ENCODE results near the gene SOSTDC1. TPM values are rescaled to one million over a fixed set of nuclear protein-coding genes. Genes with fewer than 3 reads are reported as not detected.
"Not testable (repeated sequence)": the region's sequence is repeated elsewhere in the genome, so short reads cannot be mapped to it uniquely, and the experiment has no call there.

The SOSTDC1 gene
- 10 to 100 TPM; 45.8 to 58.9 (median 47.4) TPM for polyA plus RNA-seq (ENCODE audit: insufficient read length in 3 of 3)
- long read RNA-seq, donor 1, transcript SOSTDC1-201 (2 exons, 1,869 nt): major isoform, 19 of 19 reads
- long read RNA-seq, donor 1, partial matches to known transcripts: 0 of 19 reads
- long read RNA-seq, donor 1, other reads (novel, unspliced or antisense): 0 of 19 reads
- long read RNA-seq, donor 2, transcript SOSTDC1-201 (2 exons, 1,869 nt): major isoform, 13 of 27 reads
- long read RNA-seq, donor 2, partial matches to known transcripts: 14 of 27 reads
- long read RNA-seq, donor 2, other reads (novel, unspliced or antisense): 0 of 27 reads
- long read RNA-seq, donor 3, transcript SOSTDC1-201 (2 exons, 1,869 nt): major isoform, 27 of 27 reads
- long read RNA-seq, donor 3, partial matches to known transcripts: 0 of 27 reads
- long read RNA-seq, donor 3, other reads (novel, unspliced or antisense): 0 of 27 reads
- long read RNA-seq, donor 4, transcript SOSTDC1-201 (2 exons, 1,869 nt): major isoform, 16 of 16 reads
- long read RNA-seq, donor 4, partial matches to known transcripts: 0 of 16 reads
- long read RNA-seq, donor 4, other reads (novel, unspliced or antisense): 0 of 16 reads
- long read RNA-seq, donor 5: 0 reads
- long read RNA-seq, donor 6, transcript SOSTDC1-201 (2 exons, 1,869 nt): major isoform, 14 of 29 reads
- long read RNA-seq, donor 6, partial matches to known transcripts: 15 of 29 reads
- long read RNA-seq, donor 6, other reads (novel, unspliced or antisense): 0 of 29 reads
- long read RNA-seq, donor 7, transcript SOSTDC1-201 (2 exons, 1,869 nt): major isoform, 29 of 29 reads
- long read RNA-seq, donor 7, partial matches to known transcripts: 0 of 29 reads
- long read RNA-seq, donor 7, other reads (novel, unspliced or antisense): 0 of 29 reads
- long read RNA-seq, donor 8: 0 reads
- long read RNA-seq, donor 9, transcript SOSTDC1-201 (2 exons, 1,869 nt): major isoform, 17 of 17 reads
- long read RNA-seq, donor 9, partial matches to known transcripts: 0 of 17 reads
- long read RNA-seq, donor 9, other reads (novel, unspliced or antisense): 0 of 17 reads
- long read RNA-seq, donor 10, transcript SOSTDC1-201 (2 exons, 1,869 nt): major isoform, 18 of 18 reads
- long read RNA-seq, donor 10, partial matches to known transcripts: 0 of 18 reads
- long read RNA-seq, donor 10, other reads (novel, unspliced or antisense): 0 of 18 reads
- long read RNA-seq, donor 11, transcript SOSTDC1-201 (2 exons, 1,869 nt): major isoform, 12 of 12 reads
- long read RNA-seq, donor 11, partial matches to known transcripts: 0 of 12 reads
- long read RNA-seq, donor 11, other reads (novel, unspliced or antisense): 0 of 12 reads
- long read RNA-seq, donor 12, transcript SOSTDC1-201 (2 exons, 1,869 nt): major isoform, 13 of 13 reads
- long read RNA-seq, donor 12, partial matches to known transcripts: 0 of 13 reads
- long read RNA-seq, donor 12, other reads (novel, unspliced or antisense): 0 of 13 reads
- long read RNA-seq, donor 13: 0 reads
- long read RNA-seq, donor 14, transcript SOSTDC1-201 (2 exons, 1,869 nt): major isoform, 20 of 20 reads
- long read RNA-seq, donor 14, partial matches to known transcripts: 0 of 20 reads
- long read RNA-seq, donor 14, other reads (novel, unspliced or antisense): 0 of 20 reads
- long read RNA-seq, donor 15, transcript SOSTDC1-201 (2 exons, 1,869 nt): major isoform, 12 of 12 reads
- long read RNA-seq, donor 15, partial matches to known transcripts: 0 of 12 reads
- long read RNA-seq, donor 15, other reads (novel, unspliced or antisense): 0 of 12 reads
- long read RNA-seq, donor 16, transcript SOSTDC1-201 (2 exons, 1,869 nt): major isoform, 30 of 30 reads
- long read RNA-seq, donor 16, partial matches to known transcripts: 0 of 30 reads
- long read RNA-seq, donor 16, other reads (novel, unspliced or antisense): 0 of 30 reads

- peak in 7 of 11 donors; percentile 23 to 72 (median 47) for DNase-seq (ENCODE audit: extremely low read depth in 1 of 11, low read depth in 9 of 11, low spot score in 4 of 11)
These were observed at the start of gene SOSTDC1 for GRCh38 chr7:16465469-16466361. Gene SOSTDC1, minus strand, starts transcription at chr7:16465738. Its CDS starts 70 bp downstream, at chr7:16465668.

GRCh38 chr7:16514729-16515128, 49.2 kb upstream of the SOSTDC1 start:
- DNase-seq (ENCODE audit: extremely low read depth in 1 of 11, low read depth in 9 of 11, low spot score in 4 of 11): no peak

- DNase-seq (ENCODE audit: extremely low read depth in 1 of 11, low read depth in 9 of 11, low spot score in 4 of 11): no peak
These were observed 48.7 kb upstream of the SOSTDC1 start for GRCh38 chr7:16514271-16514670.

GRCh38 chr7:16512097-16512496, 46.6 kb upstream of the SOSTDC1 start:
- no peak for DNase-seq (ENCODE audit: extremely low read depth in 1 of 11, low read depth in 9 of 11, low spot score in 4 of 11)

GRCh38 chr7:16511314-16511713, 45.8 kb upstream of the SOSTDC1 start:
- no peak for DNase-seq (ENCODE audit: extremely low read depth in 1 of 11, low read depth in 9 of 11, low spot score in 4 of 11)

- DNase-seq (ENCODE audit: extremely low read depth in 1 of 11, low read depth in 9 of 11, low spot score in 4 of 11): no peak
These were observed 44.3 kb upstream of the SOSTDC1 start for GRCh38 chr7:16509829-16510228.

- DNase-seq (ENCODE audit: extremely low read depth in 1 of 11, low read depth in 9 of 11, low spot score in 4 of 11): not testable (repeated sequence)
These were observed 40.9 kb upstream of the SOSTDC1 start for GRCh38 chr7:16506422-16506821.

GRCh38 chr7:16504019-16504418, 38.5 kb upstream of the SOSTDC1 start:
- no peak for DNase-seq (ENCODE audit: extremely low read depth in 1 of 11, low read depth in 9 of 11, low spot score in 4 of 11)

- no peak for DNase-seq (ENCODE audit: extremely low read depth in 1 of 11, low read depth in 9 of 11, low spot score in 4 of 11)
These were observed 36.8 kb upstream of the SOSTDC1 start for GRCh38 chr7:16502303-16502702.

GRCh38 chr7:16498122-16498521, 32.6 kb upstream of the SOSTDC1 start:
- no peak for DNase-seq (ENCODE audit: extremely low read depth in 1 of 11, low read depth in 9 of 11, low spot score in 4 of 11)

GRCh38 chr7:16494955-16495719, 29.6 kb upstream of the SOSTDC1 start:
- no peak for DNase-seq (ENCODE audit: extremely low read depth in 1 of 11, low read depth in 9 of 11, low spot score in 4 of 11)

GRCh38 chr7:16494551-16494950, 29.0 kb upstream of the SOSTDC1 start:
- no peak for DNase-seq (ENCODE audit: extremely low read depth in 1 of 11, low read depth in 9 of 11, low spot score in 4 of 11)

GRCh38 chr7:16493266-16493665, 27.7 kb upstream of the SOSTDC1 start:
- DNase-seq (ENCODE audit: extremely low read depth in 1 of 11, low read depth in 9 of 11, low spot score in 4 of 11): no peak

GRCh38 chr7:16492513-16493062, 27.1 kb upstream of the SOSTDC1 start:
- DNase-seq (ENCODE audit: extremely low read depth in 1 of 11, low read depth in 9 of 11, low spot score in 4 of 11): peak in 5 of 11 donors; percentile 9 to 59 (median 36)

- no peak for DNase-seq (ENCODE audit: extremely low read depth in 1 of 11, low read depth in 9 of 11, low spot score in 4 of 11)
These were observed 25.6 kb upstream of the SOSTDC1 start for GRCh38 chr7:16491148-16491547.
